Tibial nerve (tissue), 4 donors: Measurements from ENCODE around the gene GSPT1.

Source experiments
- EP300 ChIP-seq, 2 donors: sonication (generic); formaldehyde crosslinking; IDR thresholded peaks; one replicate each; pipeline ENCODE4 v1.6.1; 2017; ENCODE audit warnings: antibody characterized with exemption in 2 of 2, mild to moderate bottlenecking in 1 of 2
- POLR2A ChIP-seq, 2 donors: fragments of 450-650 bp; IDR thresholded peaks; one replicate each; pipeline ENCODE4 v1.6.1; 2017; ENCODE audit warnings: antibody characterized with exemption in 2 of 2, mild to moderate bottlenecking in 2 of 2, moderate library complexity in 2 of 2
- TF ChIP-seq, protein P1 (sequence below), 5 experiments: fragments of 200-600 bp in 3 of 5; fragments of 450-650 bp in 2 of 5; sonication (generic) in 3 of 5; IDR thresholded peaks; one replicate each; pipeline ENCODE4 v1.5.1; 2016 to 2019; ENCODE audit warnings: antibody characterized with exemption in 5 of 5, mild to moderate bottlenecking in 3 of 5, moderate library complexity in 2 of 5

DNA sequence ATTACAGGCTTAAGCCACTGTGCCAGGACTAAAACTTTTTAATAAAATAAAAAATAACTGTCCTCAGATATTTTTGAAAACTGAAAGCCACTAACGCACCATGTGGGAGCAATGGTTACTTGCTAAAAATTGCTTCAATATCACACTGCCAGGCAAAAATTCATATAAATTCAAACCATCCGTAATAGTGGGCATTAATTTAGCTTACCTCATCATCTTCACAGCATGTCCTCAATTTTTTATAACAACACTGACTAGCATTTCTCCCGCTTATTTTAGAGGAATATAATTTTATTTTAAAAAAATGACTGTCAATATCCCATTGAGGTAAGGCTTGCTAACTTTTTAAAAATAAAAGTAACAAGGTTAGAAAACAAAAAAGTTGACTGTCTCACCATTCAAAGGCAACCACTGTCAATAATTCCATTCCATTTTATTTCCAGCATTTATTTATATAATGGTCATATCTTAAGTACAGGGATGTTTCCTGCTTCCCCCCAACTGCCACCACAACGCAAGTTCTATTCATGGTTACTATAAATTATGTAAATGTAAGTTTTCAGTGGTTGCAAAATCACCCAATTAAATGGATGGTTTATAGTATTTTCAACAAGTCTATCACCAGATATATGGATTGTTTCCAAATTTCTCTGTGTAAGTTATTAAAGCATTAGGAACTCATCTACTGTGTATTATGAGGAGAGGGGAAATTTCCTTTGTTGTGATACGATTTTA is 25.4 kb downstream of the GSPT1 start:
- TF ChIP-seq, protein P1, sequence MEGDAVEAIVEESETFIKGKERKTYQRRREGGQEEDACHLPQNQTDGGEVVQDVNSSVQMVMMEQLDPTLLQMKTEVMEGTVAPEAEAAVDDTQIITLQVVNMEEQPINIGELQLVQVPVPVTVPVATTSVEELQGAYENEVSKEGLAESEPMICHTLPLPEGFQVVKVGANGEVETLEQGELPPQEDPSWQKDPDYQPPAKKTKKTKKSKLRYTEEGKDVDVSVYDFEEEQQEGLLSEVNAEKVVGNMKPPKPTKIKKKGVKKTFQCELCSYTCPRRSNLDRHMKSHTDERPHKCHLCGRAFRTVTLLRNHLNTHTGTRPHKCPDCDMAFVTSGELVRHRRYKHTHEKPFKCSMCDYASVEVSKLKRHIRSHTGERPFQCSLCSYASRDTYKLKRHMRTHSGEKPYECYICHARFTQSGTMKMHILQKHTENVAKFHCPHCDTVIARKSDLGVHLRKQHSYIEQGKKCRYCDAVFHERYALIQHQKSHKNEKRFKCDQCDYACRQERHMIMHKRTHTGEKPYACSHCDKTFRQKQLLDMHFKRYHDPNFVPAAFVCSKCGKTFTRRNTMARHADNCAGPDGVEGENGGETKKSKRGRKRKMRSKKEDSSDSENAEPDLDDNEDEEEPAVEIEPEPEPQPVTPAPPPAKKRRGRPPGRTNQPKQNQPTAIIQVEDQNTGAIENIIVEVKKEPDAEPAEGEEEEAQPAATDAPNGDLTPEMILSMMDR (IDR thresholded peaks at IDR 0.05), result no peak
- TF ChIP-seq POLR2A (IDR thresholded peaks at IDR 0.05), result no peak
- TF ChIP-seq EP300 (IDR thresholded peaks at IDR 0.05), result no peak
